ENCODE results near the gene SRGAP2C.
"Not testable (repeated sequence)": the region's sequence is repeated elsewhere in the genome, so short reads cannot be mapped to it uniquely, and the experiment has no call there.

DNA sequence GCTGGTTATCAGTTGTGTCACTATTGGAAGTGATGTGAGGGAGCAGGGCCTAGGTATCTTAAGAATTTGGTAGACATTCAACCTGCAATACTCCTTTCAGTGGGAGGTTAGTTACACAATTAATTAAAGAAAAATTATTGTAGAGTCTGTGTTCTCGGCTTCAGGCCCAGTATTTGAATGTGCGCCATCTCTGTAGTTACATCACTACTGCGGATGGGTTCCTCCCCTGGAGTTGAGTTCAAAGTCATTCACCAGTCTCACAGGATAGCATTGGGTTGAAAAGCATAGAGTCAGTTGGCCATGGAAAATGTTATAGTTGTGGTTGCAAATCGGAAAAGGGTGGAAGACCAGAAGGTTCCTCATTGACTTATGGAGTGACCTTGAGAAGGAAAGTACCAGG lies 111.8 kb downstream of the SRGAP2C start:
- TF ChIP-seq, protein P1, sequence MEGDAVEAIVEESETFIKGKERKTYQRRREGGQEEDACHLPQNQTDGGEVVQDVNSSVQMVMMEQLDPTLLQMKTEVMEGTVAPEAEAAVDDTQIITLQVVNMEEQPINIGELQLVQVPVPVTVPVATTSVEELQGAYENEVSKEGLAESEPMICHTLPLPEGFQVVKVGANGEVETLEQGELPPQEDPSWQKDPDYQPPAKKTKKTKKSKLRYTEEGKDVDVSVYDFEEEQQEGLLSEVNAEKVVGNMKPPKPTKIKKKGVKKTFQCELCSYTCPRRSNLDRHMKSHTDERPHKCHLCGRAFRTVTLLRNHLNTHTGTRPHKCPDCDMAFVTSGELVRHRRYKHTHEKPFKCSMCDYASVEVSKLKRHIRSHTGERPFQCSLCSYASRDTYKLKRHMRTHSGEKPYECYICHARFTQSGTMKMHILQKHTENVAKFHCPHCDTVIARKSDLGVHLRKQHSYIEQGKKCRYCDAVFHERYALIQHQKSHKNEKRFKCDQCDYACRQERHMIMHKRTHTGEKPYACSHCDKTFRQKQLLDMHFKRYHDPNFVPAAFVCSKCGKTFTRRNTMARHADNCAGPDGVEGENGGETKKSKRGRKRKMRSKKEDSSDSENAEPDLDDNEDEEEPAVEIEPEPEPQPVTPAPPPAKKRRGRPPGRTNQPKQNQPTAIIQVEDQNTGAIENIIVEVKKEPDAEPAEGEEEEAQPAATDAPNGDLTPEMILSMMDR (IDR thresholded peaks at IDR 0.05; ENCODE audit: insufficient read depth, low read depth, low read length): not testable (repeated sequence)
- not testable (repeated sequence) for TF ChIP-seq EZH2 (IDR thresholded peaks at IDR 0.05; ENCODE audit: insufficient read depth, low read length)
